ENCODE measurements around the gene C2CD4C. TPM values are rescaled to one million over a fixed set of nuclear protein-coding genes. Genes with fewer than 3 reads are reported as not detected.
"Not testable (repeated sequence)": the region's sequence is repeated elsewhere in the genome, so short reads cannot be mapped to it uniquely, and the experiment has no call there.

The C2CD4C gene
- polyA plus RNA-seq, 1 donor (not counting 4 experiments of a cell fraction or from before 2014, with no cell fraction given) = 1.6 TPM

DNA sequence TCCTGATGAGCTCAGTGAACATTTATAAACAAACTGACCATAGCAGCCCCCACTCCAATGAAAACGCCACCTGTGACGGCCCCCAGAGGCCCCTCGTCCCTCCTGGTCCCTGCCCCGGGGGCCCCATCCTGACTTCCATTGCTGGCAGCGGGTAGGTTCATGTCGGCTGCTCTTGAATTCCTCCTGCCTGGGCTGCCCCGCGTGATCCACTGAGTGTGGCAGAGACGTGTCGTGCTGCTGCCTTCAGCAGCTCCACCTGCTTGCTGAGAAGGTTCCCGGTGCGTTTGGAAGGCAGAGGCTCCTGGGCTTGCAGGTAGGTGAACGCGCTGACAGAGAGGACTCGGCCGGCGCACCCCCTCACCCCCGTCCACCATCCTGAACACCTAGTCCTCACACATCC, 11.6 kb downstream of the C2CD4C start:
- DNase-seq (ENCODE audit: low read depth, low spot score) (no peak), FAIRE-seq (no peak)
- H3K4me1 ChIP-seq (ENCODE audit: control insufficient read depth, extremely low read depth, insufficient read depth, low read length) = no peaks in the 10 kb centered on the region
- dilution Hi-C loops (cut with MboI; ENCODE audit: extremely low pct_ligation_motif_present, low sequenced_read_pairs) = no loop called here
- no peak overlapping the region for H2AFZ ChIP-seq (ENCODE audit: control insufficient read depth, low read length)
- no peak overlapping the region for H3K9ac ChIP-seq (ENCODE audit: control insufficient read depth, extremely low read depth, insufficient read depth, low read length)
- no peaks in the 10 kb centered on the region for H4K20me1 ChIP-seq (ENCODE audit: control insufficient read depth, extremely low read depth, insufficient read depth, low read length)
- no peaks in the 10 kb centered on the region for H3K36me3 ChIP-seq (ENCODE audit: control insufficient read depth in 2 of 2, extremely low read depth in 1 of 2, insufficient read depth in 2 of 2, low read length in 2 of 2)
- H3K4me3 ChIP-seq (ENCODE audit: control insufficient read depth in 2 of 3, extremely low read depth in 1 of 3, insufficient read depth in 2 of 3, low read depth in 1 of 3, low read length in 3 of 3) = no peak overlapping the region
- H3K9me1 ChIP-seq (ENCODE audit: control insufficient read depth, extremely low read depth, insufficient read depth, low read length) = no peaks in the 10 kb centered on the region
- H3K9me3 ChIP-seq (ENCODE audit: control insufficient read depth, low read depth, low read length) = peaks cover 10% of the 10 kb centered on the region
- no peaks in the 10 kb centered on the region for H3K27me3 ChIP-seq (ENCODE audit: control insufficient read depth, extremely low read depth, insufficient read depth, low read length)
- H3K79me2 ChIP-seq (ENCODE audit: control insufficient read depth, insufficient read depth, low read length) = no peaks in the 10 kb centered on the region
- TF ChIP-seq EZH2 (IDR thresholded peaks at IDR 0.05; ENCODE audit: low read length) = no peak
- TF ChIP-seq, protein P1, sequence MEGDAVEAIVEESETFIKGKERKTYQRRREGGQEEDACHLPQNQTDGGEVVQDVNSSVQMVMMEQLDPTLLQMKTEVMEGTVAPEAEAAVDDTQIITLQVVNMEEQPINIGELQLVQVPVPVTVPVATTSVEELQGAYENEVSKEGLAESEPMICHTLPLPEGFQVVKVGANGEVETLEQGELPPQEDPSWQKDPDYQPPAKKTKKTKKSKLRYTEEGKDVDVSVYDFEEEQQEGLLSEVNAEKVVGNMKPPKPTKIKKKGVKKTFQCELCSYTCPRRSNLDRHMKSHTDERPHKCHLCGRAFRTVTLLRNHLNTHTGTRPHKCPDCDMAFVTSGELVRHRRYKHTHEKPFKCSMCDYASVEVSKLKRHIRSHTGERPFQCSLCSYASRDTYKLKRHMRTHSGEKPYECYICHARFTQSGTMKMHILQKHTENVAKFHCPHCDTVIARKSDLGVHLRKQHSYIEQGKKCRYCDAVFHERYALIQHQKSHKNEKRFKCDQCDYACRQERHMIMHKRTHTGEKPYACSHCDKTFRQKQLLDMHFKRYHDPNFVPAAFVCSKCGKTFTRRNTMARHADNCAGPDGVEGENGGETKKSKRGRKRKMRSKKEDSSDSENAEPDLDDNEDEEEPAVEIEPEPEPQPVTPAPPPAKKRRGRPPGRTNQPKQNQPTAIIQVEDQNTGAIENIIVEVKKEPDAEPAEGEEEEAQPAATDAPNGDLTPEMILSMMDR (optimal IDR thresholded peaks at IDR 0.05 in 1 of 3, IDR thresholded peaks at IDR 0.05 in 1 of 3, conservative IDR thresholded peaks at IDR 0.05 in 1 of 3; ENCODE audit: extremely low read depth in 1 of 3, insufficient read depth in 2 of 3, low read length in 3 of 3) = no peak
- H3K27ac ChIP-seq (ENCODE audit: control insufficient read depth, insufficient read depth, low read length) = no peak overlapping the region
- no peak overlapping the region for H3K4me2 ChIP-seq (ENCODE audit: control insufficient read depth, extremely low read depth, insufficient read depth, low read depth, low read length)

- no peak for FAIRE-seq
- no peaks in the 10 kb centered on the region for H3K4me1 ChIP-seq (ENCODE audit: control insufficient read depth, extremely low read depth, insufficient read depth, low read length)
- H3K27ac ChIP-seq (ENCODE audit: control insufficient read depth, insufficient read depth, low read length) = no peak overlapping the region
- no peak overlapping the region for H3K9ac ChIP-seq (ENCODE audit: control insufficient read depth, extremely low read depth, insufficient read depth, low read length)
- dilution Hi-C loops (cut with MboI; ENCODE audit: extremely low pct_ligation_motif_present, low sequenced_read_pairs) = no loop called here
- H4K20me1 ChIP-seq (ENCODE audit: control insufficient read depth, extremely low read depth, insufficient read depth, low read length) = no peaks in the 10 kb centered on the region
- no peak for DNase-seq (ENCODE audit: low read depth, low spot score)
- no peak overlapping the region for H2AFZ ChIP-seq (ENCODE audit: control insufficient read depth, low read length)
- H3K9me1 ChIP-seq (ENCODE audit: control insufficient read depth, extremely low read depth, insufficient read depth, low read length) = no peaks in the 10 kb centered on the region
- TF ChIP-seq, protein P1 (optimal IDR thresholded peaks at IDR 0.05 in 1 of 3, IDR thresholded peaks at IDR 0.05 in 1 of 3, conservative IDR thresholded peaks at IDR 0.05 in 1 of 3; ENCODE audit: extremely low read depth in 1 of 3, insufficient read depth in 2 of 3, low read length in 3 of 3) = no peak
- TF ChIP-seq EZH2 (IDR thresholded peaks at IDR 0.05; ENCODE audit: low read length) = no peak
- H3K36me3 ChIP-seq (ENCODE audit: control insufficient read depth in 2 of 2, extremely low read depth in 1 of 2, insufficient read depth in 2 of 2, low read length in 2 of 2) = no peaks in the 10 kb centered on the region
- peaks cover 10% of the 10 kb centered on the region for H3K9me3 ChIP-seq (ENCODE audit: control insufficient read depth, low read depth, low read length)
- H3K27me3 ChIP-seq (ENCODE audit: control insufficient read depth, extremely low read depth, insufficient read depth, low read length) = no peaks in the 10 kb centered on the region
- no peaks in the 10 kb centered on the region for H3K79me2 ChIP-seq (ENCODE audit: control insufficient read depth, insufficient read depth, low read length)
- no peak overlapping the region for H3K4me3 ChIP-seq (ENCODE audit: control insufficient read depth in 2 of 3, extremely low read depth in 1 of 3, insufficient read depth in 2 of 3, low read depth in 1 of 3, low read length in 3 of 3)
- no peak overlapping the region for H3K4me2 ChIP-seq (ENCODE audit: control insufficient read depth, extremely low read depth, insufficient read depth, low read depth, low read length)
These were observed 13.5 kb downstream of the C2CD4C start for GRCh38 chr19:395467-395866.

GRCh38 chr19:394857-395256, 14.1 kb downstream of the C2CD4C start:
- H3K4me2 ChIP-seq (ENCODE audit: control insufficient read depth, extremely low read depth, insufficient read depth, low read depth, low read length); H2AFZ ChIP-seq (ENCODE audit: control insufficient read depth, low read length); H3K36me3 ChIP-seq (ENCODE audit: control insufficient read depth in 2 of 2, extremely low read depth in 1 of 2, insufficient read depth in 2 of 2, low read length in 2 of 2); H4K20me1 ChIP-seq (ENCODE audit: control insufficient read depth, extremely low read depth, insufficient read depth, low read length); H3K9ac ChIP-seq (ENCODE audit: control insufficient read depth, extremely low read depth, insufficient read depth, low read length); H3K27me3 ChIP-seq (ENCODE audit: control insufficient read depth, extremely low read depth, insufficient read depth, low read length); H3K4me3 ChIP-seq (ENCODE audit: control insufficient read depth in 2 of 3, extremely low read depth in 1 of 3, insufficient read depth in 2 of 3, low read depth in 1 of 3, low read length in 3 of 3); dilution Hi-C loops (cut with MboI; ENCODE audit: extremely low pct_ligation_motif_present, low sequenced_read_pairs); H3K4me1 ChIP-seq (ENCODE audit: control insufficient read depth, extremely low read depth, insufficient read depth, low read length); H3K79me2 ChIP-seq (ENCODE audit: control insufficient read depth, insufficient read depth, low read length); DNase-seq (ENCODE audit: low read depth, low spot score); FAIRE-seq; H3K27ac ChIP-seq (ENCODE audit: control insufficient read depth, insufficient read depth, low read length); H3K9me1 ChIP-seq (ENCODE audit: control insufficient read depth, extremely low read depth, insufficient read depth, low read length): not testable (repeated sequence)
- H3K9me3 ChIP-seq (ENCODE audit: control insufficient read depth, low read depth, low read length) = peaks cover 10% of the 10 kb centered on the region

- H3K9me1 ChIP-seq (ENCODE audit: control insufficient read depth, extremely low read depth, insufficient read depth, low read length); H3K27ac ChIP-seq (ENCODE audit: control insufficient read depth, insufficient read depth, low read length); H4K20me1 ChIP-seq (ENCODE audit: control insufficient read depth, extremely low read depth, insufficient read depth, low read length); H3K9ac ChIP-seq (ENCODE audit: control insufficient read depth, extremely low read depth, insufficient read depth, low read length); H3K36me3 ChIP-seq (ENCODE audit: control insufficient read depth in 2 of 2, extremely low read depth in 1 of 2, insufficient read depth in 2 of 2, low read length in 2 of 2); H3K4me2 ChIP-seq (ENCODE audit: control insufficient read depth, extremely low read depth, insufficient read depth, low read depth, low read length); H3K4me3 ChIP-seq (ENCODE audit: control insufficient read depth in 2 of 3, extremely low read depth in 1 of 3, insufficient read depth in 2 of 3, low read depth in 1 of 3, low read length in 3 of 3); H3K79me2 ChIP-seq (ENCODE audit: control insufficient read depth, insufficient read depth, low read length); DNase-seq (ENCODE audit: low read depth, low spot score); H3K4me1 ChIP-seq (ENCODE audit: control insufficient read depth, extremely low read depth, insufficient read depth, low read length); H3K27me3 ChIP-seq (ENCODE audit: control insufficient read depth, extremely low read depth, insufficient read depth, low read length); dilution Hi-C loops (cut with MboI; ENCODE audit: extremely low pct_ligation_motif_present, low sequenced_read_pairs); H2AFZ ChIP-seq (ENCODE audit: control insufficient read depth, low read length); FAIRE-seq: not testable (repeated sequence)
- H3K9me3 ChIP-seq (ENCODE audit: control insufficient read depth, low read depth, low read length) = peaks cover 10% of the 10 kb centered on the region
These were observed 15.4 kb downstream of the C2CD4C start for GRCh38 chr19:393560-393959.

All from keratinocyte (primary cell).